HUES6 (cell line): Measurements from ENCODE around the gene MACROD1.

Source experiments
- H3K27ac ChIP-seq: 2 replicates; pipeline ENCODE4 v1.7.0; 2013; ENCODE audit warnings: low read depth, mild to moderate bottlenecking, low read length, inconsistent platforms
- H3K27me3 ChIP-seq: 2 replicates; pipeline ENCODE4 v1.6.1; 2013; ENCODE audit warnings: low read length; ENCODE audit not compliant: control insufficient read depth, insufficient read depth
- H3K36me3 ChIP-seq: 2 replicates; pipeline ENCODE4 v1.6.1; 2013; ENCODE audit warnings: low read length; ENCODE audit not compliant: control insufficient read depth, insufficient read depth
- H3K4me1 ChIP-seq: 2 replicates; pipeline ENCODE4 v1.6.1; 2013; ENCODE audit warnings: low read length; ENCODE audit not compliant: control insufficient read depth, insufficient read depth
- H3K4me3 ChIP-seq: 2 replicates; pipeline ENCODE4 v1.5.1; 2013; ENCODE audit warnings: low read depth, low read length
- H3K9ac ChIP-seq: one replicate; pipeline ENCODE4 v1.6.1; 2013; ENCODE audit warnings: mild to moderate bottlenecking, low read length
- H3K9me3 ChIP-seq: 2 replicates; pipeline ENCODE4 v1.6.1; 2013; ENCODE audit warnings: low read depth, low read length; ENCODE audit not compliant: control insufficient read depth, insufficient read depth

Gene MACROD1

DNA sequence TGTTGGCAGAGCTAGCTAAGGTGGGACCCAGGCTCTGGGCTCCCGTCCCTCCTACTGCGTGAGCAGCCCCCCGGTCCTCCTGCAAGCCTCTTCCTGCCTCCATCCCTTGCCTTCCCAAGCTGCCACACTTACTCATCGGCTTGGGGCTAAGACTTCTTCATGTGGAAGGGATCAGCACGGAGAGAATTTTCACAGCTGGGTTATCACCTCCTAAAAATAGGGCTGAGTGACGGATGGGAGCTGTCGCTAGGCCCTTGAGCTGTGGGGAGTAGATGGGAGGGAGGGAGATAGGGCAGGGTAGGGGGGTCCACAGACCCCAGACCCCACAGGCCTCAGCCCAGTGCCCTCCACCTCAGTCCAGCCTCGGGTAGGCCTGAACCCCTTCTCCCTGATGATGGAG lies 89.2 kb downstream of the MACROD1 start:
- Histone ChIP-seq H3K9me3 (no peaks in the 10 kb centered on the region), H3K36me3 (no peaks in the 10 kb centered on the region), H3K4me3 (no peak overlapping the region), H3K27me3 (peaks cover 73% of the 10 kb centered on the region), H3K9ac (no peak overlapping the region), H3K4me1 (no peaks in the 10 kb centered on the region), H3K27ac (no peak overlapping the region)

DNA sequence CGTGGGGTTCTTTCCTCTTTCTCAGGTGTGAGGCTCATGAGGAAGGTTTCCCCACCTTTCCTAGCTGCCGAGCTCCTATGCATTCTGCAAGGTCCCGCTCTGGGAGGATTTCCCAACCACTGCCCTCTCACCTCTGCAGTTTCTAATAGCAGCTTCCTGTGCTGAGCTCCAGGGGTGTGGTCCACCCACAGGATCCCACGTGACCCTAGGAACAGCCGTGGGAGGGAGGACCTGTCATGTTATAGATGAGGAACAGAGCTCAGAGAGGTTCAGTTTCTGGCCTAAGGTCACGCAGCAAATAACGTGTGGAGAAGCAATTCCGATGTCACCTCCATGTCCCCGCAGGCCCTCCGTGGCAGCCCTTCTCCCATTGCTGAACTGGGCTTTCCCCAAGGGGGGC lies 91.7 kb downstream of the MACROD1 start:
- Histone ChIP-seq H3K9ac (no peak overlapping the region), H3K4me1 (peaks cover 12% of the 10 kb centered on the region), H3K27me3 (peaks cover 72% of the 10 kb centered on the region), H3K36me3 (no peaks in the 10 kb centered on the region), H3K4me3 (no peak overlapping the region), H3K27ac (no peak overlapping the region), H3K9me3 (no peaks in the 10 kb centered on the region)

DNA sequence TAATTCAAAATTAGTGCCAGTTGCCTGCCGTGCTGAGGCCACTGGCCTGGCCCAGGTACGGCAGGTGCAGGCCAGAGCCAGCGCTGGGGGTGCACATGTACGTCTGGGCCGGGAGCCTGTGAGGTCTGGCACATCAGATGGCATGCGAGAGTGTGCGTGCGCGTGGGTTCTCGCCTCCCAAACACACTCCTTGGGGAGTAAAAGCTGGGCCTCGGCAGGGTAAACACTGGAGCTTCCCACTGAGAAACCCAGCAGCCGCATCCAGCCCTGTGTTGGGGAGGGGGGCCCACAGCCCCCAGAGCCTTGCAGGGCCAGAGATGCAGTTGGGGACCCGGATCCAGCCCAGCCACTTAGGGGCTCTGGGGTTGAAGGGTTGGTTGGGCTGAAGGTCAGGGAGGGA lies 92.4 kb downstream of the MACROD1 start:
- no peaks in the 10 kb centered on the region for H3K36me3 ChIP-seq
- no peak overlapping the region for H3K4me3 ChIP-seq
- peaks cover 14% of the 10 kb centered on the region for H3K4me1 ChIP-seq
- H3K27me3 ChIP-seq, result peaks cover 70% of the 10 kb centered on the region
- H3K9ac ChIP-seq, result no peak overlapping the region
- H3K9me3 ChIP-seq, result no peaks in the 10 kb centered on the region
- no peak overlapping the region for H3K27ac ChIP-seq

DNA sequence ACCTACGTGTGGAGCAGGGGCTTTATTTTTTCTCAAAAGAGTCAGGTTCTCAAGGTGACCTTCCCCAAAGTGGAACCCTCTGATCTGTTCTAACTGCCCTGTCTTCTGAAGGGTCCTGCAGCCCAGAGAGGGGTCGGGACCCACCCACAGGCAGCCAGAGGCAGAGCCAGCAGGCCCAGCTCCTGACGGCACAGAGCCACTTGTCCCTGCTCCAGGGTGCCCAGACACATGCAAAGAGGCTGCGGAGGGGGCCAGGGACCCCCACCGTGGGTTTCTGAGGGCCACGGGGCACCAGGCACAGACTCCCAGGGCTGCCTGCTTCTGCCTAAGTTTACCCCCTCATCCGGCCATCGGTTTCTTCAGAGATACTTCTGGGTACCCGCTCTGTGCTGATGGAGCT lies 93.0 kb downstream of the MACROD1 start:
- Histone ChIP-seq H3K36me3 (no peaks in the 10 kb centered on the region), H3K4me1 (peaks cover 14% of the 10 kb centered on the region), H3K9ac (no peak overlapping the region), H3K27me3 (peaks cover 69% of the 10 kb centered on the region), H3K9me3 (no peaks in the 10 kb centered on the region), H3K27ac (no peak overlapping the region), H3K4me3 (no peak overlapping the region)

DNA sequence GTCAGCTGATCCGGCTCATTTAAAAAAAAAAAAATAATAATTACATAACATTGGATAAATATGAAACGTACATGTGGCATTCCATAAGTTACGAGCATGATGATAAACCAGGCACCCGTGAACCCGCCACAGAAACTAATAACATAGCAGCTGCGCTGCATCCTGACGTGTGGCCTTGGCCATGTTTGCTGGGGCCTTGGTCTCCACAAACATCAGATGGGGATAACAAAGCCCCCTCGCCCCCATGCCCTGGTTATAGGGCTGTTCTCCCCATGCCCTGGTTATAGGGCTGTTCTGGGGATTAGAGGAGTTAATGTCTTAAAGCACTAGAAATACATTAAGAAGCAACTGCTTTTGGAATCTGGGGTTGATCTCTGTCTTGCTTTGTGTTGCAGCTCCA lies 93.5 kb downstream of the MACROD1 start:
- Histone ChIP-seq H3K27me3 (peaks cover 69% of the 10 kb centered on the region), H3K9me3 (no peaks in the 10 kb centered on the region), H3K4me1 (peaks cover 17% of the 10 kb centered on the region), H3K36me3 (no peaks in the 10 kb centered on the region), H3K27ac (no peak overlapping the region), H3K4me3 (no peak overlapping the region), H3K9ac (no peak overlapping the region)

DNA sequence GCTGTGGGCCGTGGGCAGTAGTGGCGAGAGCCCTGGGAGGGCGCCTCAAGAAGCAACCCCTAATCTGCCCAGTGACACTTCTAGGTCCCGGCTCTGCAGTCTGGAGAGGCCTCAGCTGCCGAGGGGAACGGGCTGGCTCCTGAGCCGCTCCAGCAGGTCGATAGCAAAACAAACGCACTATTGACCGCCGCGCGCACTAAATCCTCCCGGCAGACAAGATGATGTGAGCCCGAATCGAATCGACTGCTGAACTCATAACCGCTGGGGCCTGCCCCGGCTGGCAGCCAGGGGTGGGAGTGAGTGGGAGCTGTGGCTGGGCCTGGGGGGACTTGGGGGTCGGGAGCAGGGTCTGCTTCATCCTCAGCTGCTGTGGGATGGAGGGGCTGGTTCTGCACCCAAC lies 94.1 kb downstream of the MACROD1 start:
- Histone ChIP-seq H3K9ac (no peak overlapping the region), H3K4me1 (peaks cover 18% of the 10 kb centered on the region), H3K9me3 (no peaks in the 10 kb centered on the region), H3K27me3 (peaks cover 69% of the 10 kb centered on the region), H3K4me3 (no peak overlapping the region), H3K36me3 (no peaks in the 10 kb centered on the region), H3K27ac (no peak overlapping the region)

DNA sequence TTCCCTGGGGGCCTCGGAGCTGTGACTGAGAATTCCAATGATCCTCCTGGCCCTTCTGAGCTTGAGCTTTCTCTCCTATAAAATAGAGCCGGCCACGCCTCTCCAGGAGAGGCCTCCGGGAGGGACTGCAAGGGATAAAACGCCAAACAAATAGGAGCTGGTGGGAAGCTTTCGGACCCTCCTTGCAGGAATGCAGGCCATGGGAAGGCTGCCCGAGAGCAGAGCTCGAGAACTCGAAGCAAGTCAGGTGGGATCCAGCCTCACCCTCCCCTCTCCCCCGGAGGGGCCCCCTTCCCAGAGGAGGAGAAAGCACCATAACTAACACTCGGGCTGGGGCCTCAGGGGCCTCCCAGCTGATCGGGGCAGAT lies 95.6 kb downstream of the MACROD1 start:
- peaks cover 60% of the 10 kb centered on the region for H3K27me3 ChIP-seq
- H3K27ac ChIP-seq, result no peak overlapping the region
- no peak overlapping the region for H3K9ac ChIP-seq

DNA sequence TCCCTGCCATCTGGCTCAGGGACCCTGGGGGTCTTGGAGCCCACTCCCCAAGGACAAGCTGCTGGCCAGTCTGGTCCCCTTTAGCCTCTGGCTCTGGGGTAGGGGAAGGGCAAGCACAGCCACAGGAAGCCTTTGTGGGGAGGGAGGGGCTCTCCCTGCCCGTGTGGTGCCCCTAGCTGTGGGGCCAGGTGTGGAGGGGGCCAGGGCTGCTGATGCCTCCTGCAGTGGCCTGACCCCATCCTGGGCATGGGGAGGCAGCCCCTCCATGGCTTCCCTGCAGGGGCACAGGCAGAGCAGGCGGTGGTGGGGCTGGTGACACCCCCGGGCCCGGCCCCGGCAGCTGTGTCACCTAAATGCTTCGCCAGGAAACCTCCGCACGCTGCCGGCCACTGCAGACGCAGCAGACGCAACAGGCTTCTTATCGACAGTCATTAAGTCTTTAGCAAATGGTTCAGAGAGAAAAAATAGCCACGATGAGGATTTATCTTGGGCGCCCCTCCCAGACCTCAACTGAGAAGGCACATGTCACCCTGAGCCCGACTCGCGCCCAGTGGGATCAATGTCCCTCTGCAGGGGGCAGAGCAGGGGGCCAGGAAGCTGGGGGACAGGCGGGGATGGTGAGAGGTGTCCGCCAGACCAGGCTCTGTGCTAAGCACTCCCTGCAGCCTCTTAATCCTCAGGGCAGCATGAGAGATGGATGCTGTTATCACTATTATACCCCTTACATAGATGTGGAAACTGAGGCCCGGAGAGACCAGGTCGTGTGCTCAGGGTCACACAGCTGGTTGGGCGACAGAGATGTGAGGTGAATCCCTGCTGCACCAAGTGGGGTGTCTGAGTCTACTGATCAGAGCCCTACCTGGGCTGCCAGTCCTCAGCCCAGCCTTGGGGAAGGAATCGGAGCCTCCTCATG lies 96.3 kb downstream of the MACROD1 start:
- H3K9ac ChIP-seq, result no peak overlapping the region
- H3K4me3 ChIP-seq, result no peak overlapping the region
- peaks cover 61% of the 10 kb centered on the region for H3K27me3 ChIP-seq
- H3K27ac ChIP-seq, result no peak overlapping the region
- no peaks in the 10 kb centered on the region for H3K9me3 ChIP-seq
- H3K36me3 ChIP-seq, result no peaks in the 10 kb centered on the region
- H3K4me1 ChIP-seq, result peaks cover 18% of the 10 kb centered on the region

More for the DNA sequence above, 95.6 kb downstream of the MACROD1 start:
- H3K4me1 ChIP-seq, result peaks cover 18% of the 10 kb centered on the region
- no peaks in the 10 kb centered on the region for H3K36me3 ChIP-seq
- no peaks in the 10 kb centered on the region for H3K9me3 ChIP-seq
- H3K4me3 ChIP-seq, result no peak overlapping the region

DNA sequence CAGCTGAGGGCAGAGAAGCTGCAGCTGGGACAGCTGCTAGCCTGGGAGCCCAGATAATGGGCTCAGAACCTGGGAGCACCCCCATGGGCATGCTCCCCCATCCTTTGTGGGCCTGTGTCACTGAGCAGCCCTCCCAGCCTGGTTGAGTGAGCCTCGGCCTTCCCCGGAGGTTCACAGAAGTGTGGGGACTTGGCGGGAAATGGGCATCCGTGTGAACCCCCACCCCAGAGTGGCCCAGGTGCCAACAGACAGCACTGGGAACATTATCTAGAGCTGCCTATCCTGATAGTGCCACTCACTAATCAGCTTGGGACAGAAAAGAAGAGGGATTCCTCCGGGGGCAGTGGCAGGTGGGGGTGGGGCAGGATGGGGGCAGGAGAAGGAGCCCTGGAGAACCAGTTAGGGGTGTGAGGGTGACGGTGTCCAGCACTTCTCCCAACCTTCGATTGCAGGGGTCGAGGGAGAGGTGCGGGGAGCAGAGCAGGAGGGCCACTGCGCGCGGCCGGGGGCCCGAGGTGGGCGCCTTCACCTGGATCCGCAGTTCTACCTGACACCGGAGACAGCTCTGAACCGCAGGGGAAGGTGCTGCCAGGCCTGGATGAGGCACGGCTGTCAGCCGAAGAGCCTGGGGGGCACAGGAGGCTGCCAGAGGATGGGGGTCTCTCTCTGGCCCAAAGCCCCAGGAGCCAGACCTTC lies 97.1 kb downstream of the MACROD1 start:
- no peak overlapping the region for H3K4me3 ChIP-seq
- no peak overlapping the region for H3K9ac ChIP-seq
- H3K9me3 ChIP-seq, result no peaks in the 10 kb centered on the region
- H3K4me1 ChIP-seq, result peaks cover 18% of the 10 kb centered on the region
- H3K27me3 ChIP-seq, result peaks cover 63% of the 10 kb centered on the region
- H3K36me3 ChIP-seq, result no peaks in the 10 kb centered on the region
- H3K27ac ChIP-seq, result no peak overlapping the region

DNA sequence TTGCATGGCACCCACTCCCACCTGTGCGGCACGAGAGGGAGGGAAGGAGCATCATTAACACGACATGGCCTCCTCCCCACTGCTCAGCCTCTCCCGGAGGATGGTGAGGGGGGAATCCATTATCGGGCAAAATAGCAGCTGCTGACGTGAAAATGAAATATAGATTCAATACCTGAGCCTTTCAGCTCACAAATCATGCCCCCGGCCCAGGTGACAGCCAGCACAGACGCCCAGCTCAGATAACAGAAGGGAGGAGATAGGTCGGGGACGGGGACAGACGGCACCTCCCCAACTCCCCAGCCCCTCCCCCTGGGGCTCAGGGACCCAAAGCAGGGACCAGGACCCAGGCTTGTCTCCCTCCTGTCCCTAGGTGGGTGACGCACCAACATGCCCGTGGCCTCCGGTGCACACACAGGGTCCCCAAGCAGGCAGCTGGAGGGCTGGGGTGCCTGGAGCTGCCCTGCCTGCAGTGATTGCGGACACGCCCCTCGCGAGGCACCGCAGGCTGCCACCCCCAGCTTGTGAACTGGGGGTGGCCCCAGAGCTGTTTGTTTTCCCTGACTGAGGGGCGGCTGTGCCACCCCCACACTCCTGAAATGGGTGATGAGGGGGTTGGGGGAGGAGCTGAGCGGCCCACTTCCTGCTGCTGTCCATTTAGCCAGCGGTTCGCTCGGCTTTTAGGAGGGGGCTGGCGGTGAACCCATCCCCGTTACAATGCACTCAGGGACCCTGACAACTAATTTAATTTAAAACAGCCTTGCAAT lies 98.5 kb downstream of the MACROD1 start:
- Histone ChIP-seq H3K9me3 (no peaks in the 10 kb centered on the region), H3K9ac (no peak overlapping the region), H3K4me1 (peaks cover 18% of the 10 kb centered on the region), H3K27me3 (peaks cover 72% of the 10 kb centered on the region), H3K36me3 (no peaks in the 10 kb centered on the region), H3K4me3 (no peak overlapping the region), H3K27ac (no peak overlapping the region)

DNA sequence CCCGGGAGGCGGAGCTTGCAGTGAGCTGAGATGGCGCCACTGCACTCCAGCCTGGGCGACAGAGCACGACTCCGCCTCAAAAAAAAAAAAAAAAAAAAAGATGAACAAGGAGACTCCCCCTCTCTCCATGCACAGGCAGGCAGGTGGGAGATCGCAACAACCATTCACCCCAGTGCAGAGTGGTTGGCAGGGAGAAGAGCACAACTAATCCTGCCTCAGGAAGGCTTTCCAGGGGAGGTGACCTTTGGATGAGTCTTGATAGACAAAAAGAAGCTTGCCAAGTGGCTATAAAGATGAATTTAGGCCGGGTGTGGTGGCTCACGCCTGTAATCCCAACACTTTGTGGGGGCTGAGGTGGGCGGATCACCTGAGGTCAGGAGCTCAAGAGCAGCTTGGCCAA lies 100.2 kb downstream of the MACROD1 start:
- H3K9me3 ChIP-seq, result no peaks in the 10 kb centered on the region
- H3K36me3 ChIP-seq, result no peaks in the 10 kb centered on the region
- peaks cover 79% of the 10 kb centered on the region for H3K27me3 ChIP-seq
- peaks cover 18% of the 10 kb centered on the region for H3K4me1 ChIP-seq
- H3K4me3 ChIP-seq, result no peak overlapping the region
- no peak overlapping the region for H3K9ac ChIP-seq
- no peak overlapping the region for H3K27ac ChIP-seq
